HCT116 (cell line): ENCODE measurements around the gene NAT16. TPM values are rescaled to one million over a fixed set of nuclear protein-coding genes. Genes with fewer than 3 reads are reported as not detected.

Experiments used
- ATAC-seq: fragments of 200-7000 bp; cut with Tn5 transposase; 2 replicates; pipeline ENCODE4 v1.9.1; 2020; ENCODE audit warnings: mild to moderate bottlenecking, moderate library complexity
- BruUV-seq: library from RNA; stranded (reverse); fragments of 400-500 nt; replicated peaks from 2 replicates; lab custom pipeline; 2021; lab: Mats Ljungman, UMichigan
- CTCF ChIA-PET: fragments of 300-600 bp; sonication (Branson Sonifier 250); formaldehyde crosslinking; loops from one replicate; lab custom pipeline; 2021; ENCODE audit warnings: antibody characterized with exemption; lab: Charles Lee
- POLR2A ChIA-PET: fragments of 300-600, 350-600 bp; sonication (Branson Sonifier 250); formaldehyde crosslinking; loops from one replicate; lab custom pipeline; 2021; ENCODE audit warnings: antibody characterized with exemption; lab: Charles Lee
- RAD21 ChIA-PET, 2 experiments: fragments of 300-600 bp; sonication (Branson Sonifier 250); formaldehyde crosslinking; loops; one replicate each; lab custom pipeline; 2023; ENCODE audit warnings: low total read pairs in 2 of 2; ENCODE audit not compliant: uncharacterized antibody in 2 of 2, unreplicated experiment in 2 of 2, low non-redundant PET in 1 of 2; lab: Charles Lee
- DNase-seq: peaks from one replicate; pipeline ENCODE4 v3.0.0-alpha.2; 2010; ENCODE audit warnings: low read depth, low spot score
- H2AFZ ChIP-seq: fragments of 200-600 bp; shearing (Covaris generic), sonication (generic); 2 replicates; pipeline ENCODE4 v1.6.1; 2017; ENCODE audit warnings: low read depth, mixed run types, mixed read lengths, antibody characterized with exemption, low read length; ENCODE audit not compliant: poor library complexity, severe bottlenecking
- H3K27ac ChIP-seq: 2 replicates; pipeline ENCODE4 v1.5.1; 2012; ENCODE audit warnings: low read depth, low read length
- H3K27me3 ChIP-seq: fragments of 200-600 bp; sonication (generic); 2 replicates; pipeline ENCODE4 v1.6.1; 2016; ENCODE audit warnings: mixed run types, low read length, mixed read lengths; ENCODE audit not compliant: insufficient read depth
- H3K36me3 ChIP-seq, 2 experiments: fragments of 200-500 bp in 1 of 2; fragments of 200-600 bp in 1 of 2; sonication (Bioruptor generic) in 1 of 2; sonication (generic) in 1 of 2; 2 replicates each; pipeline versions ENCODE4 v1.5.1 to v1.6.1; 2014 to 2016; ENCODE audit warnings: low read length in 2 of 2, inconsistent platforms in 1 of 2, mixed read lengths in 1 of 2, mixed run types in 1 of 2; ENCODE audit not compliant: insufficient read depth in 2 of 2, control insufficient read depth in 1 of 2
- H3K4me1 ChIP-seq, 2 experiments: fragments of 200-600 bp in 1 of 2; sonication (generic) in 1 of 2; 2 replicates each; pipeline versions ENCODE4 v1.5.1 to v1.6.1; 2012 to 2017; ENCODE audit warnings: low read length in 2 of 2, inconsistent platforms in 1 of 2, mild to moderate bottlenecking in 1 of 2, mixed read lengths in 1 of 2, mixed run types in 1 of 2, moderate library complexity in 1 of 2; ENCODE audit not compliant: insufficient read depth in 2 of 2, control insufficient read depth in 1 of 2
- H3K4me2 ChIP-seq: fragments of 200-600 bp; sonication (generic); 2 replicates; pipeline ENCODE4 v1.6.1; 2017; ENCODE audit warnings: mixed run types, low read length, mixed read lengths
- H3K4me3 ChIP-seq, 2 experiments: fragments of 200-600 bp in 1 of 2; sonication (generic) in 1 of 2; replicated peaks in 1 of 2; 2 replicates each; pipeline ENCODE4 v1.5.1; 2011 to 2016; ENCODE audit warnings: low read length in 2 of 2, control low read depth in 1 of 2, low read depth in 1 of 2, mild to moderate bottlenecking in 1 of 2, mixed read lengths in 1 of 2, mixed run types in 1 of 2
- H3K79me2 ChIP-seq: fragments of 200-600 bp; sonication (generic); 2 replicates; pipeline ENCODE4 v1.6.1; 2017; ENCODE audit warnings: mild to moderate bottlenecking, mixed run types, low read length, moderate library complexity, mixed read lengths; ENCODE audit not compliant: insufficient read depth
- H3K9ac ChIP-seq: fragments of 200-600 bp; sonication (generic); 2 replicates; pipeline ENCODE4 v1.6.1; 2016; ENCODE audit warnings: low read length, mixed read lengths
- H3K9me2 ChIP-seq: fragments of 200-600 bp; sonication (generic), shearing (Covaris generic); 2 replicates; pipeline ENCODE4 v1.6.1; 2017; ENCODE audit warnings: mixed run types, mild to moderate bottlenecking, moderate library complexity; ENCODE audit not compliant: insufficient read depth
- H3K9me3 ChIP-seq, 2 experiments: fragments of 200-500 bp in 1 of 2; fragments of 200-600 bp in 1 of 2; sonication (Bioruptor generic) in 1 of 2; sonication (generic) in 1 of 2; 2 replicates each; pipeline ENCODE4 v1.6.1; 2014 to 2017; ENCODE audit warnings: low read length in 2 of 2, mixed read lengths in 2 of 2, inconsistent platforms in 1 of 2, low read depth in 1 of 2, mild to moderate bottlenecking in 1 of 2, mixed run types in 1 of 2, moderate library complexity in 1 of 2; ENCODE audit not compliant: control insufficient read depth in 1 of 2, insufficient read depth in 1 of 2
- H4K20me1 ChIP-seq: fragments of 200-600 bp; sonication (generic), shearing (Covaris generic); 2 replicates; pipeline ENCODE4 v1.6.1; 2017; ENCODE audit warnings: mixed run types, mild to moderate bottlenecking, moderate library complexity; ENCODE audit not compliant: insufficient read depth
- ATF3 ChIP-seq: IDR thresholded peaks from 2 replicates; pipeline ENCODE4 v1.6.1; 2012
- CBX3 ChIP-seq: IDR thresholded peaks from 2 replicates; pipeline ENCODE4 v1.6.1; 2012; ENCODE audit warnings: low read depth
- ELF1 ChIP-seq: IDR thresholded peaks from 2 replicates; pipeline ENCODE4 v1.6.1; 2012; ENCODE audit warnings: low read depth, borderline replicate concordance
- FOSL1 ChIP-seq: IDR thresholded peaks from 2 replicates; pipeline ENCODE4 v1.6.1; 2012; ENCODE audit warnings: low read depth
- SIN3A ChIP-seq: IDR thresholded peaks from 2 replicates; pipeline ENCODE4 v1.6.1; 2012; ENCODE audit warnings: low read depth
- SP1 ChIP-seq: IDR thresholded peaks from 2 replicates; pipeline ENCODE4 v1.6.1; 2012; ENCODE audit warnings: low read depth
- intact Hi-C: fragments of 100-400 bp; cut with micrococcal nuclease; formaldehyde crosslinking; loops from 2 replicates; pipeline ENCODE4 v1.10.0; 2022
- total RNA-seq: library from RNA; stranded (reverse); gene quantifications from one replicate; pipeline ENCODE4 v1.2.1, GENCODE V29; 2021; ENCODE audit not compliant: unreplicated experiment
- TF ChIP-seq, protein P1 (sequence below): IDR thresholded peaks from 2 replicates; pipeline ENCODE4 v1.6.1; 2012; ENCODE audit warnings: low read depth

NAT16 gene
- total RNA-seq, 1 experiment from 2014 or later = 2.0 TPM

GRCh38 chr7:101168412-101169049, 11.6 kb downstream of the NAT16 start (continued):
- TF ChIP-seq, protein P1, sequence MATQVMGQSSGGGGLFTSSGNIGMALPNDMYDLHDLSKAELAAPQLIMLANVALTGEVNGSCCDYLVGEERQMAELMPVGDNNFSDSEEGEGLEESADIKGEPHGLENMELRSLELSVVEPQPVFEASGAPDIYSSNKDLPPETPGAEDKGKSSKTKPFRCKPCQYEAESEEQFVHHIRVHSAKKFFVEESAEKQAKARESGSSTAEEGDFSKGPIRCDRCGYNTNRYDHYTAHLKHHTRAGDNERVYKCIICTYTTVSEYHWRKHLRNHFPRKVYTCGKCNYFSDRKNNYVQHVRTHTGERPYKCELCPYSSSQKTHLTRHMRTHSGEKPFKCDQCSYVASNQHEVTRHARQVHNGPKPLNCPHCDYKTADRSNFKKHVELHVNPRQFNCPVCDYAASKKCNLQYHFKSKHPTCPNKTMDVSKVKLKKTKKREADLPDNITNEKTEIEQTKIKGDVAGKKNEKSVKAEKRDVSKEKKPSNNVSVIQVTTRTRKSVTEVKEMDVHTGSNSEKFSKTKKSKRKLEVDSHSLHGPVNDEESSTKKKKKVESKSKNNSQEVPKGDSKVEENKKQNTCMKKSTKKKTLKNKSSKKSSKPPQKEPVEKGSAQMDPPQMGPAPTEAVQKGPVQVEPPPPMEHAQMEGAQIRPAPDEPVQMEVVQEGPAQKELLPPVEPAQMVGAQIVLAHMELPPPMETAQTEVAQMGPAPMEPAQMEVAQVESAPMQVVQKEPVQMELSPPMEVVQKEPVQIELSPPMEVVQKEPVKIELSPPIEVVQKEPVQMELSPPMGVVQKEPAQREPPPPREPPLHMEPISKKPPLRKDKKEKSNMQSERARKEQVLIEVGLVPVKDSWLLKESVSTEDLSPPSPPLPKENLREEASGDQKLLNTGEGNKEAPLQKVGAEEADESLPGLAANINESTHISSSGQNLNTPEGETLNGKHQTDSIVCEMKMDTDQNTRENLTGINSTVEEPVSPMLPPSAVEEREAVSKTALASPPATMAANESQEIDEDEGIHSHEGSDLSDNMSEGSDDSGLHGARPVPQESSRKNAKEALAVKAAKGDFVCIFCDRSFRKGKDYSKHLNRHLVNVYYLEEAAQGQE = no peak
- no peak for TF ChIP-seq FOSL1
- TF ChIP-seq CBX3 = no peak

DNA sequence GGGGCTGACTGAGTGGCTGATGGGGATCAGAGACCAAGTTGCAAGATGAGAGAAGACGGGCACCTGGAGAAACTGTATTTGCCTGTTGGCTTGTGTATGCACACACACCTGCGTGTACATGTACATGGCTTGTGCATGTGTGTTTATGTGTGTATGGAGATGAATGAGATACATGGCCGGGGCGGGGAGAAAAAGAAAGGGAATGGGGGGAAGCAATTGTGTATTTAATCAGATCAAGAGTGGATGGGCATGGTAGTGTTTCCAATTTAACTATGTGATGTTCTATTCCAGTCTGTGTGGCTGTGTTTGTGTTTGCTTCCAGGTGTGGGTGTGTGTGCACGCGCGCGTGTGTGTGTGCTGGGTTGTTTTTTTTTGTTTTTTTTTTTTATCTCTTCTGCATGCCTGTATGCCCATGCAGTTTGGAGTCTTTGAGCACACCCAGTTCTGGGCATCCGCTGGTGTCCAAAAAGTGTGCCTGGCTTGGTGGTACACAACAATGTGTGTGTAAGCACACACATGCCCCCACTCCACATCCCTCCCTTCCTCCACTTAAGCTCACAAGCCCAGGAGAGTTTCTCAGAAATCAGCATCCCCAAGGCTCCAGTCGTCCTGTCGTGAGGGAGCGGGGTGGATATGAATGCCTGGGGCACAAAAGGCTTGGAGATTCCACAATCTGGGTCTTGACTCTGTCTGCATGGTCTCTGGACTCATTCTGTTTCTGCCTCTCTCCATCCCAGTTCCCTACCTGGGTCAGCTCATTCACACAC, 12.3 kb downstream of the NAT16 start:
- Histone ChIP-seq H3K36me3 (no peaks in the 10 kb centered on the region), H3K4me1 (peaks cover 40 to 86% of the 10 kb centered on the region in 2 experiments), H2AFZ (no peak overlapping the region), H3K79me2 (0 out of 2 replicates have a peak, but pooled peaks cover 7% of the 10 kb centered on the region), H3K9me3 (no peaks in the 10 kb centered on the region), H3K27ac (no peak overlapping the region), H3K4me3 (peak overlapping the region in 1 of 2 experiments; percentile 78; a peak in 1 of 4 replicates), H3K27me3 (no peaks in the 10 kb centered on the region), H3K9ac (peak overlapping the region; percentile 19; the same call in 1 of the 2 replicates), H3K9me2 (no peaks in the 10 kb centered on the region), H4K20me1 (no peaks in the 10 kb centered on the region), H3K4me2 (peak overlapping the region; percentile 80)
- ChIA-PET POLR2A (no interaction called here), RAD21 (interaction anchor here in 1 of 2 experiments (1.2 kb wide), 1 partner anchor 24 kb away, joined by 3 read pairs; no protein-coding TSS in a partner anchor), CTCF (interaction anchor here (0.9 to 1.4 kb wide), 4 partner anchors 24 to 115 kb away, joined by 3 to 5 read pairs (median 4); partner anchors contain the start of gene FIS1)
- ATAC-seq (no peak), DNase-seq (no peak)
- BruUV-seq = no TSS peak
- TF ChIP-seq SP1 (no peak), SIN3A (no peak), FOSL1 (no peak), ATF3 (no peak), ELF1 (no peak)
- intact Hi-C loops = no loop called here
